ENCODE measurements around the gene TSNAXIP1.

DNA sequence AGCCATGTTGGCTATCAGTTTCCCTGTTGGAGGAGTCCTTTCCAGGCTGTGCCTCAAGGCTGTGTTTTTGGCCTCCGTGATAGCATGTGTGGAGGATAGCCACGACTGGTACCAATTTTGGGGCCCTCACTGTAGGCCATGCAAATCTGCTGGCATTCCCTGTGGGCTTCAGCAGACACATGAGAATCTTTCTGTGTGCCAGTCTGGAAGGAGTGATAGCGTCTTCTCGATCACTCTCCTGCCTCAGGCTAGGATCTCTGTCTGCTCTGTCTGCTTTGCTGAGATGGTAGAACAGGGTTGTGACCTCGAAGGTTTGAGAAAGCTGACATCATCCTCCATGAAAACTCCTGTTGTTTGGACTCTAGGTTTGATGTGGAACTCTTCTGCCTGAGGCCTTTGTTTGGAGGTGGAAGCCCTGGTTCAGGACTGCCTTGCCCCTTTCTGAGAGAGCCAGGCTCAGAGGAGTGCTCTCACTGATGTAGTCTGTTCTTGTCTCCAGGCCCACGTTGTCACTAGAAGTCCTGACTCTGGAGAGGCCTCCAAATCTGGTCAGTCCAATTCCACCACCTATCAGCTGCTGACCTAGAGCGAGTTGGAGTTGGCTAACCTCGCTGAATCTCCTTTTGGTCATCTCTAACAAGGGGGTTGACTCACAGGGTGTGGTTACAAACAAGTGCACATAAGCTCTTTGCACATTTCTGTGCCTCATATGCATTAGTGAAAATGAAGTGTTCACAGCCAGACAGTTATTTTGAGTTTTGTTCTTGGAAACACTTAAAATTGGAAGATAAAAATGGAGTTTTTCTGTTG lies 54.1 kb downstream of the TSNAXIP1 start:
- no peak for TF ChIP-seq POLR2A (IDR thresholded peaks at IDR 0.05)
- no peak for TF ChIP-seq CTCF (IDR thresholded peaks at IDR 0.05)
